ENCODE data around the gene AATK.
"Not testable (repeated sequence)": the region's sequence is repeated elsewhere in the genome, so short reads cannot be mapped to it uniquely, and the experiment has no call there.

The AATK gene

GRCh38 chr17:81084680-81085419, 81.2 kb downstream of the AATK start:
- DNase-seq = no peak

GRCh38 chr17:81083125-81083765, 82.8 kb downstream of the AATK start:
- no peak for DNase-seq

- DNase-seq = no peak
These were observed 83.6 kb downstream of the AATK start for GRCh38 chr17:81082177-81083073.

DNA sequence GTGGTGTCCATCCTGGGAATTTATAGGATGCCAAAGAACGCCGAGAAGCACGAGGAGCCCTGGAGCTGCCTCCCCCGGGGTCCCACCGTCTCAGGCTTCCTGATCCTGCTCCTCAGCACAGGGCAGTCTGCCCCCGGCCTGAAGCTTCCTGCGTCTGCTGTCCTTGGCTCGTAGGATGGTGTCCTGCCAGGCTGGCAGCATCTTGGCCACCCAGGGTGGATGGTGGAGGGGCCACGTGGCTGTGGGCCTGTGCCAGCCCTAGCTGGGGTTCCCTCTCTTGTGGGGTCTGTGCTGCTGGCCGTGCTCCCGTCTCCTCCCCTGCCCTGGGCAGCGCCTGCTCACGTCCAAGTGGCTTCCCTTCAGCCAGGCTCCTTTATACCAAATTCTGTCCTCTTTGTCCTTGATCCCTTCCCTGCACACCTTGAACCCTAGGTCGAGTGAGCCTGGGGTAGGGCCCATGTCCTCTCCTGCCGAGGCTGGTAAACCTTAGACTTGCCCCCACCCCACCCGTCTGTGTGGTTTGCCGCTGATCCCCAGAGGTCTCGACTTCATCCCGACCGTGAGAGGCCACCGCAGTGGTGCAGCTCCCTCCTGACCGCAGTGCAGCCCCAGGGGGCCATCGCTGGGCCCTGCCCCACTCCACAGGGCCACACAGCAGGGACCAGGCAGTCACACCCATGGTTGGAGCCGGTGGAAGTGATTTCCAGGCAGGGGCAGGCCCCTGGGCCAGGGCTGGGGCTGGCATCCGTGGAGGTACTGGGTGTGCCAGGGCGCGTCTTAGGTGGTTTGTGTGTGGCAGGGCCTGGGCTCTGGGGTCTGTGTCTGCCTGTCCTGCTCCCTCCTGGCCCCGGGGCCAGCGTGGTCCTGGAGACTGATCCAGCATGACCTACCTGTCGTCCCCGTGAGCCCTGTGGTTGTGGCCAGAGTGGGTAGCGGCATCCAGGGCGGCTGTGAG, 84.5 kb downstream of the AATK start:
- no peak for DNase-seq

DNA sequence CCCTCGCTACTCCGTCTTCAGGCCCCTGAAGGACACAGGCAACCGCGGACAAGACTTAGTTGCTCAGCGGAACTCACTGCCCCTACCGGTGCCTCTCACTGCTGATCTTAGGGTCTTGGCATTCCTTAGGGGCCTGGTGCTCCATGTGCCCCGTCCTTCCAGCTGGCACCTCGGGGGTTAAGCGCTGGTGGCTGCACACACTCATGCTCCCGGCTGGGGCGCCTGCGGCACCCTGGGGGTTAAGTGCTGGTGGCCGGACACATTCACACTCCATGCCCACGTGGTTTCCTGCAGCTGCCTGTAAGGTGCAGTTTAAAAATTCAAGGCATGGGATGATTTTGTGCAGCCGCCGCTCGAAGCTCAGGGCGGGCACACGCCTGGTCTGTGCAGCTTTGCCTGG, 86.0 kb downstream of the AATK start:
- DNase-seq = no peak

- DNase-seq = not testable (repeated sequence)
These were observed 87.8 kb downstream of the AATK start for GRCh38 chr17:81078026-81078913.

GRCh38 chr17:81076141-81076679, 89.8 kb downstream of the AATK start:
- DNase-seq = no peak

DNA sequence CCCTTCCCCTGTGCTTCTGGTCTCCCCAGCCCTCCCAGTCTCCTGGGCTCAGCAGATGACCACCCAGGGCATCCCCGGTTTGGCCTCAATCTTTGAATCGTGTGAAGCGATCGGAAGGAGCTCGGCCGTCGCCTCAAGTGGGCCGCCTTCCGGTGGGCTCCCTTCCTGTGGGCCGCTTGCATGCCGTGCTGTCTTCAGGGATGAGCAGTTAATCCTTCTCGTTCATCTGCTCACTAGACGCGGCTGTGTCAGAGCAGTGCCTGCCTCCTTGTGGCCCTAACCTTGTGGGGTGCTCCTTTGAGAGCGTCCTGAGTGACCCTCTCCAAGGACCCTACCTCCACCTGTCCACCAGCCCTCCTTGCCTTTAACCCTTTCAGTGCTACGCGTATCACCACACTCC, 90.7 kb downstream of the AATK start:
- no peak for DNase-seq

GRCh38 chr17:81074875-81075274, 91.1 kb downstream of the AATK start:
- no peak for DNase-seq

GRCh38 chr17:81073967-81074839, 91.8 kb downstream of the AATK start:
- no peak for DNase-seq

GRCh38 chr17:81071761-81072741, 94.0 kb downstream of the AATK start:
- DNase-seq = no peak

- DNase-seq = no peak
These were observed 95.3 kb downstream of the AATK start for GRCh38 chr17:81070541-81071246.

DNA sequence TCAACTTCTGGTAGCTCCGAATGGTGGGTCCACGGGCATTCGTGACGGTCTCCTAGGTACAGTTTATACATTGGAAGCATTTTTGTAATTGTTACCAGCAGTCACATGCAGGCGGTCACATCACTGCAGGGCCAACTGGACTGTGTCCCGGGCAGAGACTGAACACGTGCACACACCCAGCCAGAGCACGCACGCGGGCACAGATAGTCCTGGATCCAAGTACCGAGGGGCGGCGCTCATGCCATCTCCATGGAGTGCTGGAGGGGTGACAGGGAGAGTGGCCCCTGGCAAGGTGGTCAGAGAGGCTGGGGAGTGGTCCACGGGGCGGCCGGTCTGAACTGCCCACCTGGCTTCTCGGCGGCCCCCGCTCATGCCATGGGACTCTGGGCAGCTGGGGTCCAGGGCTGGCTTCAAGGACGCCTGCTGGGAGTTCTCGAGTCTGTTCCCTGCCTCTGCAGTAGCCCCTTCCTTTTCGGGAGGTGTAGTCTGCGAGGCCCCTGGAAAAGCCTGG, 96.8 kb downstream of the AATK start:
- no peak for DNase-seq

DNA sequence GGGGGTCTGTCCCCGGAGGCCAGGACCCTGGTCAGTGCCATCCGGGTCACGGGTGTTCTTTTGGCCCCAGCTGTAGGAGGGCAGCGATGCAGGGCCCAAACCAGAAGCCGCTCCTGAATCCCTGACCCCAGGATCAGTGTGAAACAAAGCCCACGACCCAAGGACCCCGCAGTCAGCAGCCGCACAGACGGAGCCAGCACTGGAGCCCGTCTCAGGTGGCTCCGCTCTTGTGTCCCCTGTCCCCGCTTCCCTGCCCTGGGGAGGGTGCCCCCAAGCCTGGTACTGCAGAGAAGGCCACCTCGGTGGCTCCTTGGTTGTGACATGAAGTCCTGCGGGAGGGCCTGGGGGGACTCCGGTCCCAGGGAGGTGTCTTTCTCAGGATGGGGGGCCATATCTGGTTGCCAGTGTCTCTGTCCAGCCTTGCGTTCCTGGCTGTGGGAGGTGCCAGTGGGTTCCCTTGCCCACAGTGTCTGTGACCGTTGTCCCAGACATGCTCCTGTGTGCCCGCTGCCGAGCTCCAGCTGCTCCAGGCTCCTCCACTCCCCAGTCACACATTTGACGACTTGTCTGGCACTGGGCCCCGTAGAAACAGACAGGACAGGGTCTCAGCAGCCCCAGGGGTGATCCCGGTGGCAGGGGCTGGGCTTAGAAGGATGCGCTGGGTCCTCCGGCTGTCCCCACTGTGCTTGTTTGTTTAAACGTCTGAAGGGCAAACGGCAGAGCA, 97.4 kb downstream of the AATK start:
- no peak for DNase-seq

DNA sequence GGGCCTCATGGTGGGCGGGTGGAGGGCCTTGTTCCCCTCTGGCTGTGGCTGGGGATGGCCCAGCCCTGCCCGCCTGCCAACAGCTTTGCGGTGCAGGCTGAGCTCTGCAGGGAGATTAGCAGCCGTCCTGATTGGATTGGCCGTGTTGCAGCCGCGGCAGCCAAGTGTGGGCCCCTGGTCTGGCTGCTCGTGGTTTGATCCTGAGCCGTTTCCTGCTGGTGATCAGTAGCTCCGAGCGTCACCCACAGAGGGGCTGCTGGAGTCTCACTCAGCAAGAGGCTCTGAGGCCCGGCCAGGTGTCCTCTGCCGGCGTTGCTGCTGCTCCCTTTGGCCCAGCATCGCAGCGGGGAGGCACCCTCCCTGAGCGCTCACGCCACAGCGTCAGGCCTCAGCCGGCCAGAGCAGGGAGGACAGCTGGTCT, 98.6 kb downstream of the AATK start:
- DNase-seq = no peak

Data from effector CD4-positive, alpha-beta T cell (primary cell).